ENCODE data around the gene S100A5. TPM values are rescaled to one million over a fixed set of nuclear protein-coding genes. Genes with fewer than 3 reads are reported as not detected.
A peak's percentile ranks its signal among the peaks of the same experiment; 100 is the strongest.

The S100A5 gene
- total RNA-seq, 1 donor from 2014 or later = not detected

DNA sequence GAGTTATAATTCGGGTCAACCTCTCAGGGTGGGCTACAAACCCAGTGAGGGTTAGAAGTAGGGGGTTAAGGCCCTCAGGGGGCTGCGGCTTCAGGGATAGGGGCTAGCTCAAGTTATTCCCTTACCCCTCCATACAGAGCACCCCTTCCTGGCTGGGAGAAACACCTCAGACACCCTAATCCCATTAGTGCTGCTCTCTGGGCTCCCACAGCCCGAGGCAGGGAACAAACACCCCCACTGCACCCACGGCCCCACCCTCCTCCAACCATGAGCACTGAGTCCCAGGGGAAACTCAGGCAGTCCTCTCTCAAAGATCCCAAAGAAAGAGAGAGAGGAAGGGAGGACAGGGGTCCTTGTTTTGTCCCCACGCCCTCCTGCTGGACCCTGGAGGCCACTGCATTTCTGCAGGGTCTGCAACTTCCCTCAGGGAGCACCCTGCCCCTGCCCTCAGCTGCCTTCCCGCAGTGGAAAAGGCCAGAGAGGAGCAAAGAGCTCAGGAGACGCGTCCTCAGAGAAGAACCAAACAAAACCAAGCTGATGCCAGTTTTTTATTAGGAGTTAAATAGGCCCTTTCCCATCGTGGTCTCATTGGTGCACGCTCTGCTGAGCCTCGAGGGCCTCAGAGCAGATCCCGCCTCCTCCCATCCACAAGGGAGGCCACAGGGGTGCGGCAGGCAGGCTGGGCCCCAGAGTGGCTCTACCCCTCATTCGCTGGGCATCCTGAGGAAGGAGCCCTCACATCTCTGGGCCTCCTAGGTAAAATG, 6.2 kb upstream of the S100A5 start:
- DNase-seq = no peak

DNA sequence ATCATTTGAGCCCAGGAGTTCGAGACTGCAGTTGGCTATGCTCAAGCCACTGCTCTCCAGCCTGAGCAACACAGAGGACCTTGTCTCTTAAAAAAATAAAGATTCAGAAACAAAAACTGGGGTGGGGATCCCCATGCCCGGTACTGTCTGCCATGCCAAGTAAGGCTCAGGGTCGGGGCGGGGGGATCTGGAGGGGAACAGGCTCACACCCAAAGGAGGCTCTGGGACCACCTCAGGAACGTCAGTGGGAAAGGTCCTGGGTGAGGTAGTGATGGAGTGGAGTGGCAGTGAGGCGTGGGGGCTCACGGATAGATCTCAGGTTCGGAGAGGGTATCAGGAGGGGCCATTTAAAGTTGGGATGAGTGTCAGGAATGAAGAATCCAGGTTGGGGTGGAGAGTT, 5.6 kb upstream of the S100A5 start:
- no peak for DNase-seq

DNA sequence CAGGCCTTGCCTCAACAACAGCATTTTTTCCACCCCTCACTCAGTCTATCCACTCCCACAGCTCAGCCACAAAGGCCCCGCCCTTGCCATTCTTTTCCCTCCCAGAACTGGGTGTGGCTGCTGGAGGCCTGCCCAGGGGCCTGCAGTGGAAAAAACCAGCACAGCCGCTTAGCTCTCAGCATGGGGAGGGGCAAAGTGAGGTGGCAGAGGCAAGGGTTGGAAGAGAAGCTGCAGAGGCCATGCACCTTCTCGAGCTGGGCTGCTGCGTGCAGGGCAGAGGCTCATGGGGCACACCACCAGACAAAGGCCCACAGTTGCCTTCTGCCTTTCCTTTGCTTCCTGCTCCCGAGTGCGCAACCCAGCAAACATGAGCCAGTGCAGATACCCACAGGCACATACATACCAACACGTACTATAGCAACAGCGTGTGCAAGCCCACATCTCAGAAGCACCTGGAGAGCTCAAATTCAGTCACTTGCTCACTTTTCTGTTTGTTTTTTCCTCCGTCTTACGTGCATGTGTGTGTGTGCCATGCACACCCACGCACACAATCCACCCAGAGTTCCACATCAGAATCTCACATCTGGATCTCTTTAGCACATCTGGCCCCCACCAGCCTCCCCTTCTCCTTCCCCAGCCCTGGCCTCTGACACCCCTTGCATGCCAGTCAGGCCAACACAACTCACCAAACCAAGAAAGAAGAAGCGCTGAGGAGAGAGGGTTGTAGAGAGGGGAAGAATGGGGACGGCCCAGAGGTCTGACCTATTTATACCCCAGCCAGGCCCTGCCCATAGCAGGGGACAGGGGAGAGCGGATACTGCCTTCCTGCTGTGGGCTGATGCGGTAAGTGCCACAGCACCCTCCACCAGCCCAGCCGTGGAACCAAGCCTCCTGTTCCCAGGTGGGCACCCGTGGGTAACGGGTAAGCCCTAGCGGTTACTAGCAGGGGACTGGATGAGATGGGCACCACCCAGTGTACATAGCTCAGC, 4.6 kb upstream of the S100A5 start, which contains the start of gene S100A4:
Gene S100A4, minus strand, starts transcription at position 740 of the 989 bp plus-strand sequence. CDS start 1,012 bp downstream, outside the sequence.
- DNase-seq = peak; percentile 79

DNA sequence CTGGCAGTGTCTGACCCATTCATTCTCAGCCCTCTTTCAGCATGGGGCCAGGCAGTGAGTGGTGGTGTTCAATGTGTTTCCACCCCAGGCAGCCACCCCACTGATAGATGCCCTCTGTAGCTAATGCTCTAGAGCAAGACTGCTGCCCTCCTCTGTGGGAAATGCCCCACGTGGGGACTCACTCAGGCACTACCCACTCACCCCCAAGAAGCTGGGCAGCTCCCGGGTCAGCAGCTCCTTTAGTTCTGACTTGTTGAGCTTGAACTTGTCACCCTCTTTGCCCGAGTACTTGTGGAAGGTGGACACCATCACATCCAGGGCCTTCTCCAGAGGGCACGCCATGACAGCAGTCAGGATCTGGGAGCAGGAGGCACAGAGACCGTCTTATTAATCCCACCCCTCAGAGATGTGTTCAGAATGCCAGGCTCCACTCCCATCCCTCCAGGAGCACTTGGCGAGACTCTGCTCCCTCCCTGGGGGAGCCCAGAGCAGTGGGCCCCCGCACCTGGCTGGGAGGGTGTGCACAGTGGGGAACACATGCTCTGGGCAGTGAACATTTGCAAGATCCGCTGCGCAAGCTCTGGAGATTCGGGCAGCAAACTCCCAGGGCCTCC, 3.8 kb upstream of the S100A5 start:
- no peak for DNase-seq

DNA sequence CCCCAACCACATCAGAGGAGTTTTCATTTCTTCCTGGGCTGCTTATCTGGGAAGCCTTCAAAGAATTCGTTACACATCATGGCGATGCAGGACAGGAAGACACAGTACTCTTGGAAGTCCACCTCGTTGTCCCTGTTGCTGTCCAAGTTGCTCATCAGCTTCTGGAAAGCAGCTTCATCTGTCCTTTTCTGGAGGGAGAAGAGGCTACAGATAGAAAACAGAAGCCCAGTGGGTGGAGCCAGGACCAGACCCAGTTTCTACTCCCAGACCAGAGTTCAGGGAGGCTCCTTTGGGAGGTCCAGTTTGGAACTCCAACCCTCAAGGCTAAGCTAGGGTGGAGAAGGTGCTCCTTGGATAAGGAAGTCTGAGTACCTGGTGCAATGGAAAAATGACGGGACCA, 3.0 kb upstream of the S100A5 start:
- no peak for DNase-seq

DNA sequence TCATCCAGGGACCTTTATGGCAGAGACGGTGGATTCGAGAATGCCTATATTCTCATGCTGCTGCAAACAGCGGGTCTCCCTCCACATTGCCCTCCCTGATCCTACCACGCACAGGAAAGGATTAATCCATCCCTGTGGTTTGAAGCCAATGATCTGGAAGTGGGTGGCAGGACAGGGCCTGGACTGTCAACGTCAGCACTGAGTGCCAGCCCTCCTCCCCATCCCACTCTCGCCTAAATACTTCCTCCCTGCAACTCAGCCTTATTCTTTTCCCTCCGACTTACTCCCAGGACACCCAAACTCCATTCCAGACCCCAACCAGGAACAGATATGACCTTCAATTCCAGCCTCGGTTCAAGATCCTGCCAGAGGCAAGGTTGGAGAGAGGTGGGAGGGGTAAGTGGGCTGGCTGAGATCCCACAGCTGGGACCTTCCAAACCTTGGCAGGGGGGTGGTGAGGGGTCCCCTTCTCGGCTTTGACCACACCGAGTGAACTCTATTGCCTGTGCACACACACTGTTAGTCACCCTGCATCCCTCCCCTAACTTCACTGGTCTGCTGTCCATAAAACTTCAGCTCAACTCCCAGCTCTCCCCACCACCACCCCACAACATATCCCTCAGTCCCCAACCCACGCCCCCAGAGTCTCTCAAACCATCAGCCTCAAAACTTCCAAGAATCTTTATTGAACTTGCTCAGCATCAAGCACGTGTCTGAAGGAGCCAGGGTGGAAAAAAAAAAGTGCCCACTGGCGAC, 2.4 kb upstream of the S100A5 start:
- no peak for DNase-seq

DNA sequence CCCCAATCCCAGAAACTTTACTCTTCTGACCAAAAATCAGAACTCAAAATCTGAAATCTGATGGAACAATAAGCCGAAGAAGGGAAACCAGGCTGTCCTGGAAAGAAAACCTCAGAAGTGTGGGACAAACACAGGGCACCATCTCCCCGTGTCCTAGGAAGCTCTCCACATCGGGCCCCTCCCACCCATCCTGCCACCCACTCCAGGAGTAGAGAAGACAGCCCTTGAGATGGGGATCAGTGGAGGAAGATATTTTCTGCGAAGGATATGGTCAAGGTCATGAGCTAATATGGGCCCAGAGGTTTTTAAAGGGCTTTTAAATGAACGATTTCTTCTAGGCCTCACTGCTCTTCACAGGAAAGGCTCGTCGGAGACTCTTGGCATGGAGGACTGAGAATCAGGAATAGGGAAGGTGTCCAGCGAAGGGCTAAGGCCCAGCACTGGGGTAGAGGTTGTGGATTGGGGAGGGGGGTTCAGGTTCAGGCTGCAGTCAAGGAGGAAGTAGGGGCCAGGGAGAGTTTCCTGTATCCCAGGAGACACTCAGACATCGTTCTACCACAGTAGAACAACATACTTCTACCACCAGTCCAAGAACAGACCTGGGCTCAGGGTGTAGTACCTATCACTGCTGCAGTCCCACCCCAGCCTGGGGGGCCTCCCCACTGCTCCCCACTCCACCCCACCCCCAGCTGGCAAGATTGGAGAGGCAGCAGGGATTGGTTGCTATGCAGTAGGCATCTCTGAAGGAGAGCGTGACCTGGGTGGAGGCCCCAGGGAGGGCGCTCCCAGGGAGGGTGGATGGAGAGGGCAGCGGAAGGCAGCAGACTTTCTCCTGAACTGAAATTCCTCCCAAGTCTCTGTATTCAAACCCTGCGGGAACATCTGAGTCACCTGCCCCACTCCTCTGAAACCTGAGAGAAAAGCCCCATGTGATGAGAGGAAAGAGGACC, 1.2 kb upstream of the S100A5 start:
- DNase-seq = no peak

DNA sequence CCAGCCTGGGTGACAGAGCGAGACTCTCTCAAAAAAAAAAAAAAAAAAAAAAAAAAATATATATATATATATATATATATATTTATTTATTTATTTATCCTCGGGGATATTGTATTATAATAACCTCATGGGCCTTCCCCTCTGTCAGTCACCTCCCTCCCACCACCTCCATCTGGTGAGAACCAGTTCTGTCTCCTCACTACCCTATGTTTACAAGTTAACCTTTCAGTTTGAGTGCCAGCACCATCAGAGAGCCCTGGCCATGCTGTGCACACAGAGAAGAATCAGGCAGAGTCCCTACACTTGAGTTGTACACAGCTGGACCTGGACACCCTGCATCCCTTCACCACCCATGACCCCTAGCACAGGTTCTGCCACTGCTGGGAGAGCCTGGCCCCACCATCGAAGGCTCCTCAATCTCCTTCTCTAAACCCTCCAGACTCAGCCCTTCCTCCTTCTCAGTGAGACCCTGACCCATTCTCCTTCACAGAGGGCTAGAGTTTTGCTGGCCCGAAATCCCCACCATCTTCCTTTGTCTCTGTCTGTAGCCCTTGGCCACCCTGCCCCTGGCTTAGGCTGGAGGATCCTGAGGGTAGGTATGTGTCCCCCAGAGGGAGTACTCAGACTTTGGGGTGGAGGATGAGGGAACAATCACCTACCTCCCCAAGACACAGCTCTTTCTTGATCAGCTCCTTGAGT, 1.2 kb downstream of the S100A5 start:
- DNase-seq = no peak

DNA sequence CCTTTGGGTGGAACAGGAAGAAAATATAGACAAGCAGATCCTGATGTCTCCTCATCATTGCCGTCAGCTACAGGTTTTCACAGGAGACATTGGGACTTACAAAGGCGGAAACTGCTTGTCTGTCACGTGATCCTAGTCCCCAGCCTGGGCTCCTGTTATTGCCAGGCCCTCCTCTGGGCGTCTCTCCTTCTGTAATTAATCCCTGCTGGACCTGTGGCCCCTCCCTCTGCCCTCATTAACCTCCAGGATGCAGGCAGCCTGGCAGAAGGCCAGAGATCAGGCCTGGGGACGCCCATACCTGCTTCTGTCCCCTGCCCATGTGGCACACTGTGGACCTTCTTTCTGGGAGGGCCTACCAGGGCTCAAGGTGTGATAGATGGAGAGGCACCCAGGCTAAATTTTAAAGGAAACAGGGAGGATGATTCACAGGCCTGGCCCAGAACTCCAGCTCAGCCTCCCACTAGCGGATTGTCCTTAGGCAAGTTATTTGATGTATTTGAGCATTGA, 2.4 kb downstream of the S100A5 start:
- peak; percentile 50 for DNase-seq

DNA sequence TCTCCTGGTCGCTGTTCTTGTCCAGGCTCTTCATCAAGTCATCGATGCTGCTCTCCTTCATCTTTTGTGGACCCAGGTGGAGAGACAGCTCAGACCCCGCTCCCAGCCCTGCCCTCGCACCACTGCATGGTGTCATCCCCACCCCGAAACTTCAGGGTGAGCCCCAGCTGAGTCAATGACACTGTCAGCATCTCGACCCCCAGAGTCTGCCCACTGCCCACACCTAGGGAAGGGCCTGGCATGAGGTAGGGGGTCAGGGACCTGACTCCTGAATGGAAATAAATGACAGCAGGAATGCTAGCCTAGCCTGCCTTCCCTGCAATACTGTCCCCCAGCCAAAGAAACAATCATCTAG, 3.4 kb downstream of the S100A5 start:
- DNase-seq = no peak

DNA sequence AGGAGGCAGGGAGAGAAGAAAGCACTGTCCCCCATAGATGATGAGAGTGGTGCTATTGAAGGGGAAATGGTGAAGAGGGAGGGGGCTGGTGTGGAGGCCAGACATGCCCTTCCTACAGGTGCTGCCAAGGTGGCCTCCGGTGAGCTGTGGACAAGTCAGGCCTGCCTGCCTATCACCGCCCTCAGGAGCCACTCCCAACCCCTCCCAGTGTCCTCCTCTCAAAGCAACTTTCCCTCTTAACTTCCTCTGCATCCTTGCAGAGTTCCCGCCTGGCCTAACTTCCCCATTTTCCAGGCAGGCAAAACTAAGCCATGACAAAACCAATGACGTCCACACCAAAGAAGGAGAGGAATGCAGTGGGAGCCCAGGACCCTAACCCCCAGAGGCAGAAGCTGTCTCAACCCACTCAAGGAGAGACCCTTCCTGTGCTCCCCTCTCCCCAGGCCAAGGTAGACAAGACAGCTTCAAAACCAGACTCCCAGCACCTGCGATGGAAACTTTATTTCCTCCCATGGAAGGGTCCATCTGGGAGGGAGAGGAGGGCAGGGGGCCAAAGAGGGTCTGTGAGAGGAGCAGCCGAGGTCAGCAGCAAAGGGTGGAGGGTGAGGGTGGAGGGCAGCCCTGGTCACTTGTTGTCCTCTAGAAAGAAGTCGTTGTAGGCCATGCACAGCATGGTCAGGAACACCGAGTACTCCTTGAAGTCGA, 3.9 kb downstream of the S100A5 start:
- DNase-seq = no peak

DNA sequence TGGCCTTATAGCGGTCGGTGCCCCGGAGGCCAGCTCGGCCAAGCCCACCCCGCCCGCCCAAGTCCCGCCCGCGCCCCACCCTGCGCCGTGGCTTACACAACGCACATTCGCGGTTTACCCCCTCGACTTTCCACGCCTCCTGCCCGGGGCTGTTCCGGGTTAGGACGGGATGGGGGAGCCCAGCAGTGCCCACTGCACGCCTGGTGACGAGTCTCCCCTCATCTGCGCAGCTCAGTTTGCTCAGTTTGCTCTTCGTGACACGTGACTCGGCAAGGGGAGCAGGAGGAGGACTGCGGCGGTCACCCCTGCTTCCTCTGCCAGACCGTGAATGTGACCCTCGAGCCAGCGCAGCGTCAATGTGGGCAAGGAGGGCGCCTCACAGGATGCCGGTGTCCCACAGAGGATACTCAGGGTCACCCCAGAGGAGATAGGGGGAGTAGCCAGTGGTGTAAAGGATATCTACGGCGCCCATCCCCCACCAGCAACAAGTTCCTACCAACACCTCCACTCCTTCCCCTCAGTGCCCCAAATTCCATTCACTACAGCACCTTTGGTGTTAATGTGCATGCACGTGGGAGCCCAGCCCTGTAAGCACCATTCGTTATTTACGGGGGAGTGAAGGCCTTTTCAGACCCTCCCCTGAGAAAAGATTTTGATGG, 4.6 kb downstream of the S100A5 start:
- DNase-seq = peak; percentile 79

DNA sequence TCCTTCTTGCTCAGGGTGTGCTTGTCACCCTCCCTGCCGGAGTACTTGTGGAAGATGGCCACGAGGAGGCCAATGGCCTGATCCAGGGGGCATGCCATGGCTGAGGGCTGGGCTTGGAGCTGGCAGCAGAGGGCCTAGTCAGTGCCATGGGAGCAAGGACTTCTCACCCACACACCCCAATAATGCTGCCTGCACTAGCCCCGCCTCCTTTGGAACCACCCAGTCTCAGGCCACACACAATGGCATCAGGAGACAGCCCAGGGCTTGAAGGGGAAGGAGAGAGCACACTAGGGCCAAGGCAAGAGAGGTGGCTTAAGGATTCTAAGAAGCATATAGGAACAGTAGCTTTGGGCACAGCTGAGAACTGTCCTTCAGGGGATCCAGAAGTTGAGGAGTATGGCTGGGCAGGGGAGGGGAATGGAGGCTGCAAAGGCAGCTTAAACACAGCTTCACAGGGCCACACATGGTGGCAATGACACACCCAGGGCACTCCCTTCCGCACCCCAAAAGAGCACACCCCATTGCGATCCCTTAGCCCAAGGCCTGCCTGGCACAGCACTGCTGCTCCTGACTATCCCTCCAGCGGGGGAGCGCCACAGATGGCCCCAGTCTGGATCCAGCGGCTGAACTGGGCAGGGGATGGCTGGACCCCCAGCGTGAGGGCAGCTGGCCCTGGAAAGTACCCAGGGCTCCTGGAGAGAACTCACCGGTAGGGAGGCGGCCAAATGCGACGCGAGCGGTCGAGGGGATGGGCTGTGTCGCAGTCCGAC, 5.3 kb downstream of the S100A5 start, which contains the start of gene S100A6:
Gene S100A6, minus strand, starts transcription at position 750 of the 770 bp plus-strand sequence. Its CDS starts 652 bp downstream, at position 98.
- peak; percentile 53 for DNase-seq

DNA sequence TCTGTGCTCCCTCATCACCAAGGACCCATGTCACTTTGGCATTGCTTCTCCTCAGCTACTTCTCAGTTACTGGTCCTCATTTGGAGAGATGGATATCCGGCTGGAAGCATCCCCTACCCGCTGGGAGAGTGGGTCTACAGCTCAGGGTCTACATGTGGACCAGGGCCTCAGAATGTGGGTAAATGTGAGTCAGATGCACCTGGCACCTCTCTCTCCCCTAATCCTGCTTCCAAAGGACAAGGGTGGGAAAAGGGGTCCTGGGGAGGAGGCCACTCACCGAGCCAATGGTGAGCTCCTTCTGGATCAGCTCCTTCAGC, 5.9 kb downstream of the S100A5 start:
- no peak for DNase-seq

DNA sequence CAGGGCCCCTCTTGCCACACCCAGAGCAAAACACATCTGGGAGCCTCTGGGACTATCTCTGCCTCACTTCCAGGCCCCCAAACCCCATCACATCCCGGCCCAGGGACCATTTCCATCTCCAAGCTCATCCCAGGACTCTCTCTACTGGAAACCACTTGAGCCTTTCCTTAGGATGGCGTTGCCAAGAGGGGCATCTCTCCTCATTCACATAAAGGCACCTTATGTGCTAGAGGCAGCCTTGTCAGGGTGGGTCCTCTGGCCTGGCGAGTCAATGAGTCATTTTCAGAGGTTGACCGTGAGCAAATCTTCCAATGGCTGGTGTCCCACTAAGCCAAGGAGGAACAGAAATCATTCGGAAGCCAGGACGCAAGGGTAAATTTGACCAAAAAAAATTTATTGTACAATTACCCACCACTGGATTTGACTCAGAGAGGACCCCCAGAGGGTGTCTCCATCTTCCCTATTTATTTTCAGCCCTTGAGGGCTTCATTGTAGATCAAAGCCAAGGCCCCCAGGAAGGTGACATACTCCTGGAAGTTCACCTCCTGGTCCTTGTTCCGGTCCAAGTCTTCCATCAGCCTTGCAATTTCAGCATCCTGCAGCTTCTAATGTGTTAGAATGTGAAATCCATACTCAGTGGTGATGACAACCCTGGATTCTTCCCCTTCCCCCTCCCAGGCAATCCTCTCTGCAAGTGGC, 6.4 kb downstream of the S100A5 start:
- DNase-seq = peak; percentile 34

DNA sequence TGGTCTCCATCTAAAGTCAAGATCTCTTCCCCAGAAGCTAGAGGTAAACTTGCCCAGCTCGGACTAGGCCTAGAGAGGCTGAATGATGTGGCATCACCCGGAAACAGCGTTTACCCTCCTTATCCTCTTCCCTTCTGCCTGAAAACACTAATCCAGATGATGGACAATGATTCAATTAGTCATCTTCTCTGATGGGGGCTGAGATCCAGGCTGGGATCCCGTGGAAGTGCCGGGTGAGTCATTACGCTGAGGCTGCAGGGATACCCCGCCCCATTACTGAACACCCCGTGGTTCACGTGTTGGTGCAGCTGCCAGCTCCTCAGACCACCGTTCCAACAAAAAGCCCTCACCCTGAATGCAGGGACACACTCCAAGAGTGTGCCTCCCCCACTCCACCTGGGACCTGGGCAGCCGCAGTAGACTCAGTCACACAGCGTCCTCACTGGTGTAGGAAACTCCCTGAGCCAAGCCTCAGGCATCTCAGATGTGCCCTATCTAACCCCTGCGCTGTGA, 7.0 kb downstream of the S100A5 start:
- peak; percentile 89 for DNase-seq
